SK-N-SH (cell line): ENCODE data around the gene PRSS8. TPM values are rescaled to one million over a fixed set of nuclear protein-coding genes. Genes with fewer than 3 reads are reported as not detected.

Source experiments
- CTCF ChIA-PET: fragments of 300-600, 350-600 bp; formaldehyde crosslinking; extraction: SDS; loops from one replicate; lab custom pipeline; 2021; lab: Yijun Ruan, JAX
- POLR2A ChIA-PET: fragments of 350-600 bp; sonication (Branson Sonifier 250); formaldehyde crosslinking; extraction: SDS; loops from one replicate; lab custom pipeline; 2020; ENCODE audit warnings: antibody characterized with exemption, inconsistent platforms; lab: Yijun Ruan, JAX
- DNase-seq: peaks from one replicate; pipeline ENCODE4 v3.0.0; 2012
- H2AFZ ChIP-seq: fragments of 200-600 bp; sonication (generic); 2 replicates; pipeline ENCODE4 v1.8.1; 2016; ENCODE audit warnings: antibody characterized with exemption, mild to moderate bottlenecking, low read depth
- H3F3A ChIP-seq: fragments of 200-600 bp; sonication (generic); replicated peaks from 2 replicates; pipeline ENCODE3; 2016; ENCODE audit warnings: antibody characterized with exemption, mild to moderate bottlenecking; ENCODE audit not compliant: insufficient read depth
- H3K27ac ChIP-seq, 2 experiments: fragments of 200-500 bp in 1 of 2; fragments of 200-600 bp in 1 of 2; sonication (Bioruptor generic) in 1 of 2; sonication (generic), shearing (Covaris generic) in 1 of 2; 2 replicates each; pipeline versions ENCODE4 v1.5.1 to v1.6.1; 2014 to 2016; ENCODE audit warnings: low read depth in 2 of 2, inconsistent platforms in 1 of 2, low read length in 1 of 2, mild to moderate bottlenecking in 1 of 2, mixed read lengths in 1 of 2
- H3K27me3 ChIP-seq: fragments of 200-600 bp; sonication (generic), shearing (Covaris generic); 2 replicates; pipeline ENCODE4 v1.6.1; 2016; ENCODE audit warnings: mixed run types; ENCODE audit not compliant: insufficient read depth
- H3K36me3 ChIP-seq, 2 experiments: fragments of 200-500 bp in 1 of 2; fragments of 200-600 bp in 1 of 2; sonication (Bioruptor generic) in 1 of 2; sonication (generic) in 1 of 2; replicated peaks in 1 of 2; 2 replicates each; pipeline versions ENCODE3 to v1.5.1; 2014 to 2016; ENCODE audit warnings: low read length in 1 of 2, mild to moderate bottlenecking in 1 of 2; ENCODE audit not compliant: insufficient read depth in 2 of 2, control insufficient read depth in 1 of 2
- H3K4me1 ChIP-seq, 2 experiments: fragments of 200-500 bp in 1 of 2; fragments of 200-600 bp in 1 of 2; sonication (Bioruptor generic) in 1 of 2; sonication (generic), shearing (Covaris generic) in 1 of 2; 2 replicates each; pipeline versions ENCODE4 v1.5.1 to v1.6.1; 2014 to 2016; ENCODE audit warnings: low read depth in 1 of 2, low read length in 1 of 2, mixed run types in 1 of 2; ENCODE audit not compliant: insufficient read depth in 2 of 2, control insufficient read depth in 1 of 2
- H3K4me2 ChIP-seq: fragments of 200-600 bp; sonication (generic), shearing (Covaris generic); 2 replicates; pipeline ENCODE4 v1.6.1; 2017; ENCODE audit warnings: mixed run types
- H3K4me3 ChIP-seq, 2 experiments: fragments of 200-500 bp in 1 of 2; fragments of 200-600 bp in 1 of 2; sonication (Bioruptor generic) in 1 of 2; sonication (generic), shearing (Covaris generic) in 1 of 2; 2 replicates each; pipeline versions ENCODE4 v1.5.1 to v1.8.1; 2014 to 2016; ENCODE audit warnings: low read depth in 2 of 2, inconsistent platforms in 1 of 2, low read length in 1 of 2, mild to moderate bottlenecking in 1 of 2, mixed read lengths in 1 of 2, moderate library complexity in 1 of 2
- H3K79me2 ChIP-seq: fragments of 200-600 bp; sonication (generic); 2 replicates; pipeline ENCODE4 v1.8.1; 2017; ENCODE audit warnings: mild to moderate bottlenecking; ENCODE audit not compliant: insufficient read depth
- H3K9ac ChIP-seq: fragments of 200-600 bp; sonication (generic); 2 replicates; pipeline ENCODE4 v1.6.1; 2017; ENCODE audit warnings: mixed run types
- H3K9me2 ChIP-seq: fragments of 200-600 bp; sonication (generic); 2 replicates; pipeline ENCODE4 v1.6.1; 2017; ENCODE audit warnings: mixed run types
- H3K9me3 ChIP-seq: fragments of 200-600 bp; sonication (generic); 2 replicates; pipeline ENCODE4 v1.6.1; 2017; ENCODE audit warnings: mixed run types, mild to moderate bottlenecking, moderate library complexity
- H4K20me1 ChIP-seq: fragments of 200-600 bp; sonication (generic); 2 replicates; pipeline ENCODE4 v1.6.1; 2017; ENCODE audit warnings: mild to moderate bottlenecking, mixed run types; ENCODE audit not compliant: insufficient read depth
- CHD2 ChIP-seq: fragments of 150-350 bp; IDR thresholded peaks from 2 replicates; pipeline ENCODE4 v1.6.1; 2018; ENCODE audit warnings: low read length; ENCODE audit not compliant: partially characterized antibody
- ELF1 ChIP-seq: IDR thresholded peaks from 2 replicates; pipeline ENCODE4 v1.4.0; 2012
- EZH2phosphoT487 ChIP-seq: fragments of 200-600 bp; sonication (generic); IDR thresholded peaks from 2 replicates; pipeline ENCODE4 v1.6.1; 2017; ENCODE audit warnings: low read depth, mixed run types, mild to moderate bottlenecking, antibody characterized with exemption, moderate library complexity, borderline replicate concordance
- FOSL2 ChIP-seq: IDR thresholded peaks from 2 replicates; pipeline ENCODE4 v1.4.0; 2012; ENCODE audit warnings: low read depth, mild to moderate bottlenecking, moderate library complexity, borderline replicate concordance
- FOXJ3 ChIP-seq: sonication (generic); formaldehyde crosslinking; IDR thresholded peaks from 2 replicates; pipeline ENCODE4 v1.5.1; 2020; ENCODE audit warnings: mild to moderate bottlenecking, missing genetic modification reagents
- GABPA ChIP-seq: IDR thresholded peaks from 2 replicates; pipeline ENCODE4 v1.4.0; 2012; ENCODE audit warnings: low read depth, mild to moderate bottlenecking
- GATA2 ChIP-seq: sonication (generic); formaldehyde crosslinking; IDR thresholded peaks from 2 replicates; pipeline ENCODE4 v1.5.0; 2020; ENCODE audit warnings: mild to moderate bottlenecking, missing genetic modification reagents
- IRF3 ChIP-seq: fragments of 150-350 bp; IDR thresholded peaks from 2 replicates; pipeline ENCODE4 v1.6.1; 2016; ENCODE audit warnings: mild to moderate bottlenecking, low read depth, low read length
- JUND ChIP-seq: IDR thresholded peaks from 2 replicates; pipeline ENCODE4 v1.4.0; 2012
- MAX ChIP-seq: IDR thresholded peaks from 2 replicates; pipeline ENCODE4 v1.4.0; 2012; ENCODE audit warnings: low read depth
- MEF2A ChIP-seq: IDR thresholded peaks from 2 replicates; pipeline ENCODE4 v1.4.0; 2012; ENCODE audit warnings: low read depth, borderline replicate concordance
- MXI1 ChIP-seq: IDR thresholded peaks from 2 replicates; pipeline ENCODE4 v1.6.1; 2012; ENCODE audit warnings: mild to moderate bottlenecking, low read depth, low read length, improper control_type of control experiment
- POLR2AphosphoS5 ChIP-seq: IDR thresholded peaks from 2 replicates; pipeline ENCODE4 v1.6.1; 2012; ENCODE audit warnings: low read depth, low read length
- RCOR1 ChIP-seq: fragments of 150-350 bp; IDR thresholded peaks from 2 replicates; pipeline ENCODE4 v1.6.1; 2017; ENCODE audit warnings: antibody characterized with exemption, low read length
- SIN3A ChIP-seq: IDR thresholded peaks from 2 replicates; pipeline ENCODE4 v1.6.1; 2012; ENCODE audit warnings: low read depth, mild to moderate bottlenecking, low read length, moderate library complexity, borderline replicate concordance
- TAF1 ChIP-seq: IDR thresholded peaks from 2 replicates; pipeline ENCODE4 v1.6.1; 2012; ENCODE audit warnings: low read depth, mild to moderate bottlenecking, low read length, moderate library complexity, borderline replicate concordance
- TCF12 ChIP-seq: IDR thresholded peaks from 2 replicates; pipeline ENCODE4 v1.4.0; 2012
- TEAD4 ChIP-seq: IDR thresholded peaks from 2 replicates; pipeline ENCODE4 v1.4.0; 2012; ENCODE audit warnings: mild to moderate bottlenecking, borderline replicate concordance; ENCODE audit not compliant: insufficient read depth
- USF1 ChIP-seq: IDR thresholded peaks from 2 replicates; pipeline ENCODE4 v1.4.0; 2012; ENCODE audit warnings: low read depth, borderline replicate concordance
- USF2 ChIP-seq: fragments of 150-350 bp; IDR thresholded peaks from 2 replicates; pipeline ENCODE4 v1.6.1; 2017; ENCODE audit warnings: antibody characterized with exemption, low read length, low read depth, borderline replicate concordance
- WGBS: methylation state at CpG from one replicate; pipeline ENCODE4 v1.1.6; 2017; ENCODE audit warnings: low lambda C conversion rate; 5-methylcytosine and 5-hydroxymethylcytosine counted together
- polyA plus RNA-seq, 3 experiments: library from polyadenylated mRNA; depleted of rRNA; stranded (reverse); fragments of >200 nt; gene quantifications; 2 replicates each; pipeline ENCODE4 v1.2.3, GENCODE V29; 2012

PRSS8 gene
- polyA plus RNA-seq, 1 of the 3 experiments (the other 2 are of a cell fraction), result 0.07 TPM

GRCh38 chr16:31134625-31135534 is 647 bp downstream of the PRSS8 start:
- ChIA-PET CTCF (interaction anchor here (1.0 to 1.2 kb wide), 3 partner anchors 23 to 152 kb away, joined by 3 to 4 read pairs (median 4); no protein-coding TSS in a partner anchor), POLR2A (interaction anchor here (0.6 to 3.9 kb wide), 2 partner anchors 18 to 132 kb away, joined by 3 to 15 read pairs; partner anchors contain the start of gene KAT8)
- no peaks in the 10 kb centered on the region for H4K20me1 ChIP-seq
- H3K9me2 ChIP-seq, result no peaks in the 10 kb centered on the region
- H3K9me3 ChIP-seq, result no peaks in the 10 kb centered on the region
- TF ChIP-seq SIN3A, result no peak
- no peak for TF ChIP-seq FOSL2
- TF ChIP-seq RCOR1, result no peak
- no peak for TF ChIP-seq USF2
- no peak for TF ChIP-seq USF1
- TF ChIP-seq TCF12, result no peak
- no peak for TF ChIP-seq POLR2AphosphoS5
- no peak for TF ChIP-seq MEF2A
- TF ChIP-seq MXI1, result no peak
- no peak for TF ChIP-seq IRF3
- TF ChIP-seq EZH2phosphoT487, result no peak
- no peak for TF ChIP-seq FOXJ3 (CRISPR knock-in tag)
- no peak for TF ChIP-seq GABPA
- no peak for TF ChIP-seq TAF1
- no peak for TF ChIP-seq JUND
- no peak for TF ChIP-seq TEAD4
- no peak for TF ChIP-seq MAX
- no peak for TF ChIP-seq GATA2 (CRISPR knock-in tag)
- TF ChIP-seq CHD2, result no peak
- no peak for TF ChIP-seq ELF1
- H3K36me3 ChIP-seq, result peaks cover 0 to 13% of the 10 kb centered on the region in 2 experiments
- no peaks in the 10 kb centered on the region for H3K27me3 ChIP-seq
- no peaks in the 10 kb centered on the region for H3K79me2 ChIP-seq
- no peak overlapping the region for H2AFZ ChIP-seq
- no peak overlapping the region for H3K4me2 ChIP-seq
- H3K27ac ChIP-seq, result no peak overlapping the region; a peak in 1 of 4 replicates
- H3F3A ChIP-seq, result no peaks in the 10 kb centered on the region
- H3K4me1 ChIP-seq, result peaks cover 4 to 31% of the 10 kb centered on the region in 2 experiments; a peak in 2 of 4 replicates
- WGBS, result 84% methylated on average over 18 of the region's 18 CpGs
- no peak overlapping the region for H3K9ac ChIP-seq
- no peak for DNase-seq
- no peak overlapping the region for H3K4me3 ChIP-seq
